ENCODE data around the gene ANXA11. TPM values are rescaled to one million over a fixed set of nuclear protein-coding genes. Genes with fewer than 3 reads are reported as not detected.

Gene ANXA11
- total and polyA plus RNA-seq, 2 experiments from 2014 or later, result 42.3 to 70.0 TPM

- Mint-ChIP-seq H3K36me3 (ENCODE audit: low read depth) (peaks cover 22% of the 10 kb centered on the region), H3K27ac (no peak overlapping the region), H3K27me3 (ENCODE audit: insufficient read depth, low read depth, poor library complexity) (peaks cover 6% of the 10 kb centered on the region), H3K4me3 (no peak overlapping the region), H3K4me1 (peaks cover 15% of the 10 kb centered on the region), H3K9me3 (no peaks in the 10 kb centered on the region; the same call in 2 of the 3 replicates)
- Histone ChIP-seq H3K9me2 (ENCODE audit: insufficient read depth) (peaks cover 4% of the 10 kb centered on the region; the same call in 1 of the 2 replicates), H3K36me3 (ENCODE audit: insufficient read depth) (no peaks in the 10 kb centered on the region), H3F3A (replicated peaks; ENCODE audit: low read depth) (no peaks in the 10 kb centered on the region), H3K4me1 (ENCODE audit: insufficient read depth) (no peaks in the 10 kb centered on the region), H3K4me2 (no peak overlapping the region), H3K27ac (ENCODE audit: low read depth) (no peak overlapping the region), H3K79me2 (replicated peaks; ENCODE audit: insufficient read depth) (no peaks in the 10 kb centered on the region), H4K20me1 (replicated peaks; ENCODE audit: insufficient read depth) (no peaks in the 10 kb centered on the region), H2AFZ (no peak overlapping the region), H3K4me3 (no peak overlapping the region), H3K27me3 (ENCODE audit: insufficient read depth) (no peaks in the 10 kb centered on the region)
- TF ChIP-seq CREB1 (CRISPR knock-in tag; IDR thresholded peaks at IDR 0.05; ENCODE audit: low read depth), result no peak
- no peak for TF ChIP-seq ZNF462 (CRISPR knock-in tag; IDR thresholded peaks at IDR 0.05)
- TF ChIP-seq ZNF114 (CRISPR knock-in tag; IDR thresholded peaks at IDR 0.05), result no peak
- ATAC-seq (no peak), DNase-seq (ENCODE audit: low spot score) (no peak)
Observed at GRCh38 chr10:80153460-80153859, 51.9 kb downstream of the ANXA11 start.

- Histone ChIP-seq H3K4me1 (ENCODE audit: insufficient read depth) (no peaks in the 10 kb centered on the region), H3F3A (replicated peaks; ENCODE audit: low read depth) (no peaks in the 10 kb centered on the region), H3K9me2 (ENCODE audit: insufficient read depth) (peaks cover 5% of the 10 kb centered on the region; the same call in 1 of the 2 replicates), H3K27ac (ENCODE audit: low read depth) (no peak overlapping the region), H3K79me2 (replicated peaks; ENCODE audit: insufficient read depth) (no peaks in the 10 kb centered on the region), H3K36me3 (ENCODE audit: insufficient read depth) (no peaks in the 10 kb centered on the region), H3K4me2 (no peak overlapping the region), H3K27me3 (ENCODE audit: insufficient read depth) (no peaks in the 10 kb centered on the region), H4K20me1 (replicated peaks; ENCODE audit: insufficient read depth) (no peaks in the 10 kb centered on the region), H2AFZ (no peak overlapping the region), H3K4me3 (no peak overlapping the region)
- H3K9me3 Mint-ChIP-seq, result no peaks in the 10 kb centered on the region; the same call in 2 of the 3 replicates
- DNase-seq (ENCODE audit: low spot score), result no peak
- peaks cover 15% of the 10 kb centered on the region for H3K36me3 Mint-ChIP-seq (ENCODE audit: low read depth)
- H3K4me1 Mint-ChIP-seq, result peaks cover 15% of the 10 kb centered on the region
- H3K27ac Mint-ChIP-seq, result no peak overlapping the region; the same call in 1 of the 2 replicates
- H3K27me3 Mint-ChIP-seq (ENCODE audit: insufficient read depth, low read depth, poor library complexity), result peaks cover 6% of the 10 kb centered on the region
- no peak overlapping the region for H3K4me3 Mint-ChIP-seq
- ATAC-seq, result no peak
- TF ChIP-seq, protein P1, sequence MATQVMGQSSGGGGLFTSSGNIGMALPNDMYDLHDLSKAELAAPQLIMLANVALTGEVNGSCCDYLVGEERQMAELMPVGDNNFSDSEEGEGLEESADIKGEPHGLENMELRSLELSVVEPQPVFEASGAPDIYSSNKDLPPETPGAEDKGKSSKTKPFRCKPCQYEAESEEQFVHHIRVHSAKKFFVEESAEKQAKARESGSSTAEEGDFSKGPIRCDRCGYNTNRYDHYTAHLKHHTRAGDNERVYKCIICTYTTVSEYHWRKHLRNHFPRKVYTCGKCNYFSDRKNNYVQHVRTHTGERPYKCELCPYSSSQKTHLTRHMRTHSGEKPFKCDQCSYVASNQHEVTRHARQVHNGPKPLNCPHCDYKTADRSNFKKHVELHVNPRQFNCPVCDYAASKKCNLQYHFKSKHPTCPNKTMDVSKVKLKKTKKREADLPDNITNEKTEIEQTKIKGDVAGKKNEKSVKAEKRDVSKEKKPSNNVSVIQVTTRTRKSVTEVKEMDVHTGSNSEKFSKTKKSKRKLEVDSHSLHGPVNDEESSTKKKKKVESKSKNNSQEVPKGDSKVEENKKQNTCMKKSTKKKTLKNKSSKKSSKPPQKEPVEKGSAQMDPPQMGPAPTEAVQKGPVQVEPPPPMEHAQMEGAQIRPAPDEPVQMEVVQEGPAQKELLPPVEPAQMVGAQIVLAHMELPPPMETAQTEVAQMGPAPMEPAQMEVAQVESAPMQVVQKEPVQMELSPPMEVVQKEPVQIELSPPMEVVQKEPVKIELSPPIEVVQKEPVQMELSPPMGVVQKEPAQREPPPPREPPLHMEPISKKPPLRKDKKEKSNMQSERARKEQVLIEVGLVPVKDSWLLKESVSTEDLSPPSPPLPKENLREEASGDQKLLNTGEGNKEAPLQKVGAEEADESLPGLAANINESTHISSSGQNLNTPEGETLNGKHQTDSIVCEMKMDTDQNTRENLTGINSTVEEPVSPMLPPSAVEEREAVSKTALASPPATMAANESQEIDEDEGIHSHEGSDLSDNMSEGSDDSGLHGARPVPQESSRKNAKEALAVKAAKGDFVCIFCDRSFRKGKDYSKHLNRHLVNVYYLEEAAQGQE (IDR thresholded peaks at IDR 0.05; ENCODE audit: unreplicated experiment), result no peak
- TF ChIP-seq ZNF331 (CRISPR knock-in tag; IDR thresholded peaks at IDR 0.05; ENCODE audit: low read depth) (no peak), NANOG (IDR thresholded peaks at IDR 0.05; ENCODE audit: borderline replicate concordance) (no peak), POLR2AphosphoS5 (IDR thresholded peaks at IDR 0.05; ENCODE audit: low read depth) (no peak), ZNF114 (CRISPR knock-in tag; IDR thresholded peaks at IDR 0.05) (no peak), JUNB (IDR thresholded peaks at IDR 0.05; ENCODE audit: unreplicated experiment) (no peak), EZH2phosphoT487 (IDR thresholded peaks at IDR 0.05; ENCODE audit: unreplicated experiment) (no peak), CREB1 (CRISPR knock-in tag; IDR thresholded peaks at IDR 0.05; ENCODE audit: low read depth) (no peak), EZH2 (IDR thresholded peaks at IDR 0.05; ENCODE audit: low read depth, unreplicated experiment) (no peak)
Observed at GRCh38 chr10:80152820-80153219, 52.5 kb downstream of the ANXA11 start.

All from GM23338 (cell line).